HL-60 (cell line): ENCODE measurements around the gene SLC12A7.

Experiments
- POLR2AphosphoS5 ChIP-seq: IDR thresholded peaks from 2 replicates; pipeline ENCODE4 v1.6.1; 2012; ENCODE audit warnings: low read depth
- TF ChIP-seq, protein P1 (sequence below): IDR thresholded peaks from one replicate; pipeline ENCODE4 v1.5.1; 2011; ENCODE audit warnings: low read length, control low read depth, inconsistent platforms; ENCODE audit not compliant: insufficient read depth

DNA sequence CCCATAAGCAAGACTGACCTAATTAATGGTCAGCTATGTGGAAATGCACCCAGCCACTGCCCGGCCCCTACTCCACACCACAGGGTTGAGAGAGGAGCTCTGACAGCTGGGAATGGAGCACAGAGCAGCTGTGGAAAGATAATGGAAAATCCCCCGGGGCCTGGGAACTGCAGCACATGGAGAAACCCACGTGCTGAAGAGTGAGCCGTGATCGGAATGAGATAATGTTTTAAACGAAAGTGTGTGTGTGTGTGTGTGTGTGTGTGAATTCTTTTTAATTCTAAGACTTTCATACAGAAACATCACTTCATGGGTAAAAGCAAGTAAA is 13.1 kb upstream of the SLC12A7 start:
- TF ChIP-seq, protein P1, sequence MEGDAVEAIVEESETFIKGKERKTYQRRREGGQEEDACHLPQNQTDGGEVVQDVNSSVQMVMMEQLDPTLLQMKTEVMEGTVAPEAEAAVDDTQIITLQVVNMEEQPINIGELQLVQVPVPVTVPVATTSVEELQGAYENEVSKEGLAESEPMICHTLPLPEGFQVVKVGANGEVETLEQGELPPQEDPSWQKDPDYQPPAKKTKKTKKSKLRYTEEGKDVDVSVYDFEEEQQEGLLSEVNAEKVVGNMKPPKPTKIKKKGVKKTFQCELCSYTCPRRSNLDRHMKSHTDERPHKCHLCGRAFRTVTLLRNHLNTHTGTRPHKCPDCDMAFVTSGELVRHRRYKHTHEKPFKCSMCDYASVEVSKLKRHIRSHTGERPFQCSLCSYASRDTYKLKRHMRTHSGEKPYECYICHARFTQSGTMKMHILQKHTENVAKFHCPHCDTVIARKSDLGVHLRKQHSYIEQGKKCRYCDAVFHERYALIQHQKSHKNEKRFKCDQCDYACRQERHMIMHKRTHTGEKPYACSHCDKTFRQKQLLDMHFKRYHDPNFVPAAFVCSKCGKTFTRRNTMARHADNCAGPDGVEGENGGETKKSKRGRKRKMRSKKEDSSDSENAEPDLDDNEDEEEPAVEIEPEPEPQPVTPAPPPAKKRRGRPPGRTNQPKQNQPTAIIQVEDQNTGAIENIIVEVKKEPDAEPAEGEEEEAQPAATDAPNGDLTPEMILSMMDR, result no peak
- TF ChIP-seq POLR2AphosphoS5, result no peak
